ENCODE data around the gene TXN. TPM values are rescaled to one million over a fixed set of nuclear protein-coding genes. Genes with fewer than 3 reads are reported as not detected.

Gene TXN
- total and polyA plus RNA-seq, 2 of the 4 experiments (the other 2 are of a cell fraction): 277 to 578 TPM

GRCh38 chr9:110270211-110270995 lies 14.1 kb upstream of the TXN start:
- H4K91ac ChIP-seq (ENCODE audit: insufficient read depth, low read depth, low read length): no peak overlapping the region
- BruUV-seq (replicated peaks): no TSS peak

More at GRCh38 chr9:110270211-110270995, 14.1 kb upstream of the TXN start:
- CTCF ChIA-PET: no interaction called here
- Histone ChIP-seq H3K27ac (ENCODE audit: insufficient read depth, low read length) (no peak overlapping the region), H3K9me3 (ENCODE audit: control insufficient read depth, insufficient read depth, low read length) (no peaks in the 10 kb centered on the region), H2AFZ (replicated peaks; ENCODE audit: low read length, poor library complexity) (no peak overlapping the region), H3K9ac (ENCODE audit: low read depth, low read length) (no peak overlapping the region), H3K14ac (replicated peaks; ENCODE audit: low read depth, low read length) (no peak overlapping the region), H2BK15ac (ENCODE audit: low read depth, low read length) (no peak overlapping the region), H4K5ac (ENCODE audit: low read depth, low read length) (no peak overlapping the region), H2AK5ac (ENCODE audit: low read depth, low read length) (no peak overlapping the region), H2BK20ac (ENCODE audit: low read depth, low read length) (no peak overlapping the region), H2BK5ac (ENCODE audit: low read depth, low read length, poor library complexity, severe bottlenecking) (no peak overlapping the region), H3K4ac (ENCODE audit: low read depth, low read length) (no peak overlapping the region), H3K79me1 (ENCODE audit: low read depth in 1 of 2, low read length in 2 of 2) (no peaks in the 10 kb centered on the region), H2BK120ac (ENCODE audit: low read depth, low read length) (no peak overlapping the region), H3K23ac (ENCODE audit: low read depth, low read length) (no peak overlapping the region), H4K20me1 (ENCODE audit: insufficient read depth, low read length) (no peaks in the 10 kb centered on the region), H2AK9ac (replicated peaks; ENCODE audit: low read depth, low read length, poor library complexity) (no peak overlapping the region), H4K8ac (ENCODE audit: low read depth in 2 of 2, low read length in 2 of 2) (no peak overlapping the region), H3K56ac (ENCODE audit: extremely low read depth, insufficient read depth, low read length) (no peak overlapping the region), H3K4me3 (ENCODE audit: insufficient read depth, low read depth, low read length) (no peak overlapping the region), H3K9me1 (ENCODE audit: insufficient read depth, low read length) (no peaks in the 10 kb centered on the region), H3K27me3 (ENCODE audit: control insufficient read depth, insufficient read depth, low read length) (no peaks in the 10 kb centered on the region; the same call in 1 of the 2 replicates), H3K18ac (ENCODE audit: low read depth, low read length) (no peak overlapping the region), H3K36me3 (ENCODE audit: control insufficient read depth, insufficient read depth, low read length) (no peaks in the 10 kb centered on the region), H3K4me2 (ENCODE audit: low read depth, low read length) (no peak overlapping the region), H3K4me1 (ENCODE audit: control insufficient read depth, insufficient read depth, low read length) (no peaks in the 10 kb centered on the region)
- intact Hi-C loops (cut with micrococcal nuclease): no loop called here
- ATAC-seq (ENCODE audit: low read depth): no peak
- dilution Hi-C loops (cut with HindIII; ENCODE audit: low sequenced_read_pairs, unreplicated experiment): no loop called here
- TF ChIP-seq BHLHE40 (IDR thresholded peaks at IDR 0.05; ENCODE audit: low read depth, low read length) (no peak), RAD21 (IDR thresholded peaks at IDR 0.05; ENCODE audit: low read length) (no peak), MAFK (IDR thresholded peaks at IDR 0.05; ENCODE audit: low read depth, low read length) (no peak), CTCF (conservative IDR thresholded peaks at IDR 0.05; ENCODE audit: low read depth, low read length) (no peak), FOS (IDR thresholded peaks at IDR 0.05; ENCODE audit: low read depth, low read length) (no peak), NFE2L2 (IDR thresholded peaks at IDR 0.05; ENCODE audit: low read depth, low read length) (no peak)
- DNase-seq: no peak
- POLR2A ChIA-PET (ENCODE audit: unreplicated experiment): no interaction called here
- WGBS, 2 experiments (ENCODE audit: extremely low coverage in 2 of 2, insufficient read length in 1 of 2): no CpG with 5 or more reads among the region's 3 CpGs
- in situ Hi-C loops (cut with MboI; ENCODE audit: low sequenced_read_pairs): no loop called here

Data from IMR-90 (cell line).